Tibial nerve (tissue), 3 donors: ENCODE results near the gene TNIK.

ENCODE experiments used
- CTCF ChIP-seq, 5 experiments: fragments of 200-600 bp in 3 of 5; fragments of 450-650 bp in 2 of 5; sonication (generic) in 3 of 5; IDR thresholded peaks; one replicate each; pipeline ENCODE4 v1.5.1; 2016 to 2019; ENCODE audit warnings: antibody characterized with exemption in 5 of 5, mild to moderate bottlenecking in 3 of 5, moderate library complexity in 2 of 5
- POLR2A ChIP-seq, 2 donors: fragments of 450-650 bp; IDR thresholded peaks; one replicate each; pipeline ENCODE4 v1.6.1; 2017; ENCODE audit warnings: antibody characterized with exemption in 2 of 2, mild to moderate bottlenecking in 2 of 2, moderate library complexity in 2 of 2

- TF ChIP-seq CTCF (IDR thresholded peaks at IDR 0.05) (no peak), POLR2A (IDR thresholded peaks at IDR 0.05) (no peak)
Measured at GRCh38 chr3:171342783-171343420, 117.3 kb downstream of the TNIK start.
